SK-N-SH treated with all-trans-retinoic acid at 6 μM for 48 hours (cell line): Measurements from ENCODE around the gene CTSD.

Experiments
- OSR1 ChIP-seq: fragments of 250-450 bp; sonication (Bioruptor Pico); IDR thresholded peaks from 2 replicates; pipeline ENCODE4 v1.8.0; 2022; ENCODE audit warnings: moderate library complexity, mild to moderate bottlenecking, inconsistent platforms
- SNAI2 ChIP-seq: fragments of 250-450 bp; sonication (Bioruptor Pico); IDR thresholded peaks from 2 replicates; pipeline ENCODE4 v1.5.0; 2020; ENCODE audit warnings: mild to moderate bottlenecking, moderate library complexity
- ZFP3 ChIP-seq: fragments of 250-450 bp; sonication (Bioruptor Pico); IDR thresholded peaks from 2 replicates; pipeline ENCODE4 v1.5.0; 2020; ENCODE audit warnings: mild to moderate bottlenecking, moderate library complexity
- ZFP30 ChIP-seq: fragments of 450-650 bp; formaldehyde crosslinking; IDR thresholded peaks from 2 replicates; pipeline ENCODE4 v1.5.0; 2022; ENCODE audit warnings: mild to moderate bottlenecking, moderate library complexity
- ZNF70 ChIP-seq: fragments of 450-650 bp; formaldehyde crosslinking; IDR thresholded peaks from 2 replicates; pipeline ENCODE4 v1.5.0; 2020; ENCODE audit warnings: mild to moderate bottlenecking, moderate library complexity
- TF ChIP-seq, protein P1 (sequence below): fragments of 250-450 bp; sonication (Bioruptor Pico); IDR thresholded peaks from 2 replicates; pipeline ENCODE4 v1.5.0; 2020; ENCODE audit warnings: mild to moderate bottlenecking, moderate library complexity
- TF ChIP-seq, protein P2 (sequence below): fragments of 250-450 bp; sonication (Bioruptor Pico); IDR thresholded peaks from 2 replicates; pipeline ENCODE4 v1.5.1; 2020; ENCODE audit warnings: low read depth, mild to moderate bottlenecking, moderate library complexity

DNA sequence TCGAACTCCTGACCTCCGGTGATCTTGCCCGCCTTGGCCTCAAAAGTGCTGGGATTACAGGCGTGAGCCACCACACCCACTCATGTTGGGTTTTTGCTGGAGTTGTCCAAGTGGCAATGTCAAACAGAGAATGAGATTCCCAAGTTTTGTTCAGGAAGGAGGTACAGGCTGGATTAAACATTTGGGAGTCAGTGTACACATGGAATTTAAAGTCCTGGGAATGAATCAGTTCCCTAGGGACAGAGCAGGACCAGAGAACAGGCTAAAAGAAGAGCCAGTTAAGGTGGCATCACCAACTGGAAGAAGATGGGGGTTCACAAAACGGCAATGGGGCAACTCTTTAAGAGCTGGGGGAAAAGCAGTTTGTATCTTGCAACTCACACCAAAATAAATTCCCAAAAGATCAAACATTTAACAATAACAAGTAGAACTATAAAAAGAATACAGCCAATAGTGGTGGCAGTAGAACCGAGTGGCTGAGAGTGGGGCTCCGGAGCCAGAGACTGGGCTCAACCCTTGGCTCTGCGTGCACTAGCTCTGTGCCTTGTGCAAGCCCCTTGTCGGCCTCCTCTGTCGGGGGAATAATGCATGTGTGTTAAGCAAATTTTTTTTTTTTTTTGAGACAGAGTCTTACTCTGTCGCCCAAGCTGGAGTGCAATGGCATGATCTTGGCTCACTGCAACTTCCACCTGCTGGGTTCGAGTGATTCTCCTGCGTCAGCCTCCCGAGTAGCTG is 33.8 kb upstream of the CTSD start:
- TF ChIP-seq ZFP3 (CRISPR knock-in tag), result no peak
- TF ChIP-seq ZFP30 (CRISPR knock-in tag), result no peak
- TF ChIP-seq OSR1 (CRISPR knock-in tag), result no peak
- TF ChIP-seq SNAI2, result no peak
- TF ChIP-seq, protein P1, sequence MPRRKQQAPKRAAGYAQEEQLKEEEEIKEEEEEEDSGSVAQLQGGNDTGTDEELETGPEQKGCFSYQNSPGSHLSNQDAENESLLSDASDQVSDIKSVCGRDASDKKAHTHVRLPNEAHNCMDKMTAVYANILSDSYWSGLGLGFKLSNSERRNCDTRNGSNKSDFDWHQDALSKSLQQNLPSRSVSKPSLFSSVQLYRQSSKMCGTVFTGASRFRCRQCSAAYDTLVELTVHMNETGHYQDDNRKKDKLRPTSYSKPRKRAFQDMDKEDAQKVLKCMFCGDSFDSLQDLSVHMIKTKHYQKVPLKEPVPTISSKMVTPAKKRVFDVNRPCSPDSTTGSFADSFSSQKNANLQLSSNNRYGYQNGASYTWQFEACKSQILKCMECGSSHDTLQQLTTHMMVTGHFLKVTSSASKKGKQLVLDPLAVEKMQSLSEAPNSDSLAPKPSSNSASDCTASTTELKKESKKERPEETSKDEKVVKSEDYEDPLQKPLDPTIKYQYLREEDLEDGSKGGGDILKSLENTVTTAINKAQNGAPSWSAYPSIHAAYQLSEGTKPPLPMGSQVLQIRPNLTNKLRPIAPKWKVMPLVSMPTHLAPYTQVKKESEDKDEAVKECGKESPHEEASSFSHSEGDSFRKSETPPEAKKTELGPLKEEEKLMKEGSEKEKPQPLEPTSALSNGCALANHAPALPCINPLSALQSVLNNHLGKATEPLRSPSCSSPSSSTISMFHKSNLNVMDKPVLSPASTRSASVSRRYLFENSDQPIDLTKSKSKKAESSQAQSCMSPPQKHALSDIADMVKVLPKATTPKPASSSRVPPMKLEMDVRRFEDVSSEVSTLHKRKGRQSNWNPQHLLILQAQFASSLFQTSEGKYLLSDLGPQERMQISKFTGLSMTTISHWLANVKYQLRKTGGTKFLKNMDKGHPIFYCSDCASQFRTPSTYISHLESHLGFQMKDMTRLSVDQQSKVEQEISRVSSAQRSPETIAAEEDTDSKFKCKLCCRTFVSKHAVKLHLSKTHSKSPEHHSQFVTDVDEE (CRISPR knock-in tag), result no peak
- TF ChIP-seq, protein P2, sequence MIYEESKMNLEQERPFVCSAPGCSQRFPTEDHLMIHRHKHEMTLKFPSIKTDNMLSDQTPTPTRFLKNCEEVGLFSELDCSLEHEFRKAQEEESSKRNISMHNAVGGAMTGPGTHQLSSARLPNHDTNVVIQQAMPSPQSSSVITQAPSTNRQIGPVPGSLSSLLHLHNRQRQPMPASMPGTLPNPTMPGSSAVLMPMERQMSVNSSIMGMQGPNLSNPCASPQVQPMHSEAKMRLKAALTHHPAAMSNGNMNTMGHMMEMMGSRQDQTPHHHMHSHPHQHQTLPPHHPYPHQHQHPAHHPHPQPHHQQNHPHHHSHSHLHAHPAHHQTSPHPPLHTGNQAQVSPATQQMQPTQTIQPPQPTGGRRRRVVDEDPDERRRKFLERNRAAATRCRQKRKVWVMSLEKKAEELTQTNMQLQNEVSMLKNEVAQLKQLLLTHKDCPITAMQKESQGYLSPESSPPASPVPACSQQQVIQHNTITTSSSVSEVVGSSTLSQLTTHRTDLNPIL, result no peak
- TF ChIP-seq ZNF70 (CRISPR knock-in tag), result no peak
